Effector memory CD4-positive, alpha-beta T cell (primary cell): ENCODE results near the gene RARA.

ENCODE experiments used
- DNase-seq, 3 donors: peaks; one replicate each; pipeline ENCODE4 v3.0.0-alpha.2; 2020
- H3K27ac ChIP-seq: 2 replicates; pipeline ENCODE4 v1.7.0; 2013; ENCODE audit warnings: mild to moderate bottlenecking, low read length, moderate library complexity; ENCODE audit not compliant: insufficient read depth, poor library complexity, severe bottlenecking
- H3K27me3 ChIP-seq: replicated peaks from 2 replicates; pipeline ENCODE4 v1.7.0; 2013; ENCODE audit warnings: mild to moderate bottlenecking, low read length; ENCODE audit not compliant: insufficient read depth, control insufficient read depth, poor library complexity, severe bottlenecking
- H3K36me3 ChIP-seq: 2 replicates; pipeline ENCODE4 v1.7.0; 2013; ENCODE audit warnings: mild to moderate bottlenecking, low read length, moderate library complexity; ENCODE audit not compliant: control insufficient read depth, insufficient read depth
- H3K4me1 ChIP-seq: 2 replicates; pipeline ENCODE4 v1.7.0; 2013; ENCODE audit warnings: low read length, mild to moderate bottlenecking; ENCODE audit not compliant: control insufficient read depth, insufficient read depth, poor library complexity, severe bottlenecking
- H3K4me3 ChIP-seq: 2 replicates; pipeline ENCODE4 v1.7.0; 2013; ENCODE audit warnings: low read length, low read depth, mild to moderate bottlenecking; ENCODE audit not compliant: insufficient read depth, poor library complexity, severe bottlenecking
- H3K9me3 ChIP-seq: 2 replicates; pipeline ENCODE4 v1.7.0; 2013; ENCODE audit warnings: mild to moderate bottlenecking, low read length, moderate library complexity; ENCODE audit not compliant: control insufficient read depth

The RARA gene

DNA sequence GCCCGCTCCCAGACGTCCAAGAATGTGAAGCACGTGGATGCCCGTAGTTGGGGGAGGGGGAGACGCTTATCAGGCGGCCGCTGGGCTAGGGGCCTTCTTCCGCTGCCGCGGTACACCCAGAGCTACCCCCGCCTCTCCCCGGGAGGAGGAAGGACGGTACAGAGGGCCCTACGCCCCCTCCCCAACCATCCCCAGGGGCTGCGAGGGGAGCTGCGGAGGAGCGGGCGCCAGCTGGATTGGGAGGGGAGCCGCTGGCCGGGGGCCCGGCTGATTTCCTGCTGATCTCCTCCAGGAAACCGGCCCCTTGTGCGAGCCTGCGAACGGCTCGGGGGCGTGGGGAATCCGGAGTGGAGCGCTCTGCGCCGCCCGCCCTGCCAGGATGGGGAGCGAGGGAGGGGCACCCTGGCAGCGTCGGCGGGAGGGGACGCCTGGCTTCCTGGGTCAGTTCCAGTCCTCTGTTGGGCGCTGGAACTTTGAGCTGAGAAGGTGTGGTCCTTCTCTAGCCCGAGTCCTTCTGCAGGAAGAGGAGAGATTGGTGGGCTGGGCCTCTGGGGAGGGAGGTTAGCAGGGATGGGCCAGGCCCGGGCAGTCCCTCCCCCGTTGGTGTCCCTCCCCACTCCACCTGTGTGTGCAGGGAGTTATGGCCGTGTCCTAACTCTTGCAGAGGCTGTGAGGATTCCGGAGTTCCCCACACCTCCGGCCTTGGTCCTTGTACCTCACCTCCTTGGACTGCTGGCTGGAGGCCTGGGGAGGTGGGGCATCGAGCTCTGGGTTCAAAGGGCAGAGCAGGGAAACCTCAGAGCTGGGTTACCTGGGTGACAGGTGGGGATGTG, 36.4 kb downstream of the RARA start:
- H3K4me1 ChIP-seq = peaks cover 79% of the 10 kb centered on the region
- peak overlapping the region; percentile 71 for H3K27ac ChIP-seq
- peak in 1 of 3 donors; percentile 22 for DNase-seq
- peak overlapping the region; percentile 47 for H3K4me3 ChIP-seq
- H3K36me3 ChIP-seq = peaks cover 28% of the 10 kb centered on the region
- no peaks in the 10 kb centered on the region for H3K27me3 ChIP-seq
- H3K9me3 ChIP-seq = no peaks in the 10 kb centered on the region

DNA sequence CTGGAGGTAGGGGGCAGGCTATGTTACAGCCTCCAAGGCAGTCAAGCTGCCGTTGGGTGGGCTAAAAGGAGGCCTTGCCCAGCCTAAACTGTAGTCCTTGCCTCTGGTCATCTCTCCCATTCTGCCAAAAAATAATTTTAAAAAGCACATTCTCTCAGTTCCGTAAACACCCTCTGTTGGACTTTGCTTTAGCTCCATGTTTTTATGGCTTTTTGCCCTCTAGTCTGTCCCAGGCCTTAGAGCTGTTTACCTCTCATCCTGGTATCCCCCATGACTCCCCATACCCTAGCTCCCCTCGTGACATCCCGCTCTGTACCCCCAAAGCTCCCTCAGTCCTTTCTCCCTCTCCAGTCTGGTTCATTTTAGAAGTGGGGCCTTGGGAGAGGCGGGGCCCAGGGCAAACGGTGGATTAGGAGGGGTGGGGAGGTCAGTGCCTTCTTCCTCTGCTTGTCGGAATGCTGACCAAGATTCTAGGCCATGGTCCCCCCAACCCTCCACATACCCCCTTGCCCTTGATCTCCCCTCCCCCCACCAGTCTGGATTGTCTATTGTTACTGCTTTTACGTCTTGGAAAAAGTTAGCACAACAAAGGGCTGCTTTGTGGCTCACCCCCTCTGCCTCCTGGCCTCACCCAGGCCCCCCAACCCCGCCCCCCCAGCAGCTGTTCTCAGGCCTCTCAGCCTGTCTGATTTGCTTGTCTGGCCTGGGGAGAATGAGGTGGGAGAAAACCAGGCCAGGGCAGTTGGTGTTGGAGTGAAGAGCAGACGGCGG, 37.2 kb downstream of the RARA start:
- no peak for DNase-seq
- peaks cover 71% of the 10 kb centered on the region for H3K4me1 ChIP-seq
- no peaks in the 10 kb centered on the region for H3K27me3 ChIP-seq
- no peaks in the 10 kb centered on the region for H3K9me3 ChIP-seq
- H3K27ac ChIP-seq = peak overlapping the region; percentile 71
- peaks cover 30% of the 10 kb centered on the region for H3K36me3 ChIP-seq
- H3K4me3 ChIP-seq = peak overlapping the region; percentile 47

DNA sequence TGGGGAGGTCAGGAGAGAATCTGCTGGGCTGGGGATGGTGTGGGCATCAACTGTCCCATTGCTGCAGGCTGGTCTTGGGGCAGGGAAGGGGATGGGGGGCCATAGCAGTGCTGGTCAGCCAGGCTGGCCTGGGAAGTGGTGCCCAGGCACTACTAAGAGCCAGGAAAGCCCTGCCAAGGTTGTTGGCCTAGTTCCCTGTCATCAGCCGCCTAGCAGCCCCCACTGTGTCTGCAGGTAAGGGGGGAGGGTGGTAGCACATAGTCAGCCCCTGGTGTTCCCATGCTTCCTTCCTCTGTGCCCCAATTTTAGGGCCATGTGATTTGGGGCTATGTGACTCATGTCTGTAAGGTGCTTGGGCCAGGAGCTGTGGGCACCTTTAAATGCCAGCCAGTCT, 37.8 kb downstream of the RARA start:
- H3K27me3 ChIP-seq = no peaks in the 10 kb centered on the region
- peak in 2 of 3 donors; percentile 49 to 59 for DNase-seq
- H3K27ac ChIP-seq = peak overlapping the region; percentile 71
- no peak overlapping the region for H3K4me3 ChIP-seq
- H3K4me1 ChIP-seq = peaks cover 65% of the 10 kb centered on the region
- peaks cover 36% of the 10 kb centered on the region for H3K36me3 ChIP-seq
- H3K9me3 ChIP-seq = no peaks in the 10 kb centered on the region

DNA sequence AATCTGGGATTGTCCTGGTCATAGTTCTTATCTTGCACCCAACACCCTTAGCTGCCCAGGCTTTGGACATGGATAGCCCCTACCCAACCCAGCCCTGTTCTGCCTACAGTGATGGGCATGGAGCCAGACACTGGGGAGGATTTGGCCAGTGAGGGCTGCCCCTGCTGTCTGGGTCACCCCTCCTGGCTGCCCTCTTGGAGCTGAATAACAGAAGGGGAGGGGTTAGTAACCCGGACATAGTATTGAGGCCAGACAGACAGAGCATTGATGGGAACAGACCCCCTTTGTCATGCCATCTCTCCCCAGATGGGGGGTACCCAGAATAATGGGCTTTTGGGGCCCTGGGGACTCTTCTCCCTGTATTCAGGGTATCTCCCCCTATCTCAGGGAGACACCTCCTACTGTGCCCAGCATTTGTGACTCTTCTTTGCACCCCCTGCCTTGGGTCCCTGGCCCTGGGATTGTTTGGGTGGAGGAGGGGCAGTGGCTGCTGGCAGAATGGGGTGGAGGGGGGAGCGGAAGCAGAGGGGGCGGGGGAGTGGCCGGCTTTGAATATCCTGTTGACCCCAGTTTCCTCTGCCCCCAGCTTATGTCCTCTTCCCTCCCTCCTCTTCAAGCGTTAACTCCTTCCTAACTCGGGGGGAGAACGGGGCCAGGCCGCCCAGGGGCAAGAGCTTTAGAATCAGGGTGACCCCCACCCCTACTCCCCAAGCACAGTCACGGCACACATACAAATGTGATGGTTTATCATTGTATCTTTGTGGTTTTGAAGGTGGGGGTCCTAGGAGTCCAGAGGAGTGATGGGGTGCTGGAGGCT, 38.5 kb downstream of the RARA start:
- Histone ChIP-seq H3K27me3 (no peaks in the 10 kb centered on the region), H3K4me3 (no peak overlapping the region), H3K27ac (peak overlapping the region; percentile 71), H3K36me3 (peaks cover 44% of the 10 kb centered on the region), H3K4me1 (peaks cover 58% of the 10 kb centered on the region), H3K9me3 (no peaks in the 10 kb centered on the region)
- DNase-seq = no peak

DNA sequence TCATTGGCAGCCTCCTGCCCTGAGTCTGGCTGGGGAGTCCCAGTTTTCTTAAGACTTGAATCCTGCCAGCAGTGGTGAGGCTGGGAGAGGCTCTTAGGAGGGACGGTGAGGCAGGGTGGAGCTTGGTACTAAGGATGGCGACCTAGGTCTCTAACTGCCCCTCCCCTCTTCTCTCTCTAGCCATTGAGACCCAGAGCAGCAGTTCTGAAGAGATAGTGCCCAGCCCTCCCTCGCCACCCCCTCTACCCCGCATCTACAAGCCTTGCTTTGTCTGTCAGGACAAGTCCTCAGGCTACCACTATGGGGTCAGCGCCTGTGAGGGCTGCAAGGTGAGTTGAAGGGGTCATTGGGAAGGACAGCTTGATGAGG, 39.1 kb downstream of the RARA start:
- Histone ChIP-seq H3K27ac (peak overlapping the region; percentile 71), H3K9me3 (no peaks in the 10 kb centered on the region), H3K27me3 (no peaks in the 10 kb centered on the region), H3K36me3 (peaks cover 49% of the 10 kb centered on the region), H3K4me1 (peaks cover 52% of the 10 kb centered on the region), H3K4me3 (no peak overlapping the region)
- DNase-seq = no peak

DNA sequence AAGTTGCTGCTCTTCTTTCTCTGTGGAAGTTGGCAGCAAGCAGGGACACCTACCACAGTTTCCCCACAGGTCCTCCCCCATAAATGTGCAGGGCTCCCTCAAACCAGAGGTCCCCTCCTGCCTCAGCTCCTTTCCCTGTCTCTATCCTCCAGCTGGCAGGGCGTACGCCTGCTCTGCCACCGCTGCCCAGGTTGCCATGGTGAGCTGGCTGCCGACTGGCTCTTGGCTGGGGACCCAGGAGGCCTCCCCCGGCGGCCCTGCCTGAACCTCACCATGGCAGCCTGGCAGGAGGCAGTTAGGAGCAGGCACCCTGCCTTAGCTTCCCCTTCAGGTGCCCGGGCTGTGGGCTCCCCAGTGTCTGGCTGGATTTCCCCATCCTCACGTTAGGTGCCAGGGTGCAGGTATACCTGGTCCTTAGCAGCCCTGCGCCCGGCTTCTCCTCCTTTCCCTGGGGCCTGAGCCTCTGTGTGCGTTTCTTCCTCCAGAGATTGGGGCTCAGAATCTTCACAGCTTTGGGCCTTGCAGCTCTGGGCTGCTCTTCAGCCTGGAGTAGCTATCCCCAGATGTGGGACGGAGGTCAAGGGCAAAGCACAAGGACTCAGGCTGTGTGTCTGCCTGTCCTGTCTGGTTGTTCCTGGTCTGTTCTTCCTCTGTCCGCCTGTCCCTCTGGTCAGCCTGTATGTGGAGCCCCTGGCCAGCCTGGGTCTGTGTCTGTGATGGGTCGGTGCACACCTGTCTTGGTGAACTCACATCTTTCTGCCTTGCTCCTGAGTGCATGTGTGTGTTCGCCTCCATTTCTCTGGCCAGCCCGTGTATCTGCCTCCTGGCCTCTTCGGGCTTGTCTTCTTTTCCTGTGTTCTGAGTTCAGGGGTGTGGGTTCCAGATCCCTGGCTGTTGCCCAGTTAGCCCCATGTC, 39.8 kb downstream of the RARA start:
- peaks cover 52% of the 10 kb centered on the region for H3K36me3 ChIP-seq
- no peak for DNase-seq
- no peaks in the 10 kb centered on the region for H3K9me3 ChIP-seq
- H3K4me3 ChIP-seq = no peak overlapping the region
- H3K27ac ChIP-seq = peak overlapping the region; percentile 36
- peaks cover 45% of the 10 kb centered on the region for H3K4me1 ChIP-seq
- H3K27me3 ChIP-seq = no peaks in the 10 kb centered on the region

DNA sequence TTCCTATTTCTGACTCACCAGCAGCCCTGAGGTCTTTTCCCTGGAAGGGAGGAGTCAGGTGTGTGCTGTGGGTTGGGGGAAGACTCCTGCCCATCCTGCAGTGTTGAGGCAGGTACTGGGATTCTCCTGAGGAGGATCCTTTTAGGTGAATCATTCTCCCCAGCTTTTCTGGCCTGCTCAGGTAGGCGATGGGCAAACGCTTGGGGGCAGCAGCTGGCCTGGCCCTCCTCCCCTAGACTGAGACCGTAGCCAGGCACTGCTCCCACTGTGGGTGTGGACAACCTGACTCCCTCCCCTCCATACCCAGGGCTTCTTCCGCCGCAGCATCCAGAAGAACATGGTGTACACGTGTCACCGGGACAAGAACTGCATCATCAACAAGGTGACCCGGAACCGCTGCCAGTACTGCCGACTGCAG, 40.5 kb downstream of the RARA start:
- no peaks in the 10 kb centered on the region for H3K27me3 ChIP-seq
- peak overlapping the region; percentile 23 for H3K27ac ChIP-seq
- no peak overlapping the region for H3K4me3 ChIP-seq
- no peaks in the 10 kb centered on the region for H3K9me3 ChIP-seq
- peaks cover 39% of the 10 kb centered on the region for H3K4me1 ChIP-seq
- no peak for DNase-seq
- peaks cover 58% of the 10 kb centered on the region for H3K36me3 ChIP-seq

DNA sequence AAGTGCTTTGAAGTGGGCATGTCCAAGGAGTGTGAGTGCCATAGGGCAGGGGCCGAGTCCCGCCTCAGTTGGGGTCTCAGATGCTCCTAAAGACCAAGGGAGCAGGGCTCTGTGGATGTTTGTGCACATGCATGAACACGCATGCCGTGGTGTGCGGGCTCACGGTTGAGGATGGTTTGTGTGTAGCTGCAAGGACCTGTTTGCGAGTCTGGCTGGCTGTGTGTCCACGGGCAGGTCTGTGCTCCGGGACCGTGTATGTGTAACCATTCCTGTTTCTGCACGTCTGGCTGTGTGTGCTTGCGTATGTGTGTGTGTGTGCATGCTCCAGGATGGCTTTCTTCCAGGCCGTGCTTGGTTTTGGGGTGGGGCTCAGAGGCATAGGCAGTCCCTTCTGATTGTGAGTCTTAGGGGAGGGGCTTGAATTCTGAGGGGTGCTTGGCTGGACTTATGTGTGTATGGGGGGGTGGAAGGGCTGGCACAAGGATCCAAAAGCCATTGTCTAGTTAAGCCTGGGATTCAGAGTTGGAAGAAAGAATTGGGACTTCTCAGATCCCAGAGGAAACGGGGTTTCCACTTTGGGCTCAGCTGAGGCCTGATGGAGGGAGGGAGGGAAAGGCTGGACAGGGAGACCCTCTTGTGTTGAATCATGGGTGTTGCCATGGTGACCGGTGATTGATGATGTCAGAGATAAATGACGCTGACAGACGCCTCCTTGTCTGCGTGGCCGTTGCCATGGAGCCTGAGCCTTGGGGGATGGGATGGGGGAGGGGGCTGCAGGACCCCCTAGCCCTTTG, 41.1 kb downstream of the RARA start:
- no peaks in the 10 kb centered on the region for H3K9me3 ChIP-seq
- no peak overlapping the region for H3K4me3 ChIP-seq
- H3K27ac ChIP-seq = peak overlapping the region; percentile 23
- peaks cover 36% of the 10 kb centered on the region for H3K4me1 ChIP-seq
- no peaks in the 10 kb centered on the region for H3K27me3 ChIP-seq
- DNase-seq = no peak
- H3K36me3 ChIP-seq = peaks cover 65% of the 10 kb centered on the region
